CD4-positive, alpha-beta T cell (primary cell): ENCODE data around the gene SYK. TPM values are rescaled to one million over a fixed set of nuclear protein-coding genes. Genes with fewer than 3 reads are reported as not detected.

ENCODE experiments used
- ATAC-seq: fragments of 200-7000 bp; cut with Tn5 transposase; one replicate; pipeline ENCODE4 v1.10.0; 2022; ENCODE audit warnings: mild to moderate bottlenecking; ENCODE audit not compliant: poor library complexity
- CTCF ChIA-PET: fragments of 350-600 bp; sonication (Branson Sonifier 250); formaldehyde crosslinking; loops from one replicate; lab custom pipeline; 2021; ENCODE audit warnings: antibody characterized with exemption, inconsistent platforms; lab: Charles Lee
- POLR2A ChIA-PET: fragments of 350-600 bp; sonication (Branson Sonifier 250); formaldehyde crosslinking; loops from one replicate; lab custom pipeline; 2021; ENCODE audit warnings: antibody characterized with exemption, inconsistent platforms; lab: Charles Lee
- DNase-seq, 14 experiments: peaks; one replicate each; pipeline ENCODE4 v3.0.0-alpha.2; 2013 to 2020; ENCODE audit warnings: mixed read lengths in 2 of 14
- H3K27ac ChIP-seq, 2 donors: one replicate each; pipeline versions ENCODE4 v1.5.1 to v1.7.0; 2013; ENCODE audit warnings: low read length in 2 of 2, low read depth in 1 of 2, mild to moderate bottlenecking in 1 of 2
- H3K27me3 ChIP-seq, 2 experiments: 1 replicate in 1 of 2; 2 replicates in 1 of 2; pipeline versions ENCODE4 v1.6.1 to v1.7.0; 2013; ENCODE audit warnings: low read length in 2 of 2, control low read depth in 1 of 2, mild to moderate bottlenecking in 1 of 2, moderate library complexity in 1 of 2; ENCODE audit not compliant: insufficient read depth in 2 of 2, control insufficient read depth in 1 of 2
- H3K36me3 ChIP-seq: one replicate; pipeline ENCODE4 v1.6.1; 2013; ENCODE audit warnings: low read length, control low read depth; ENCODE audit not compliant: insufficient read depth
- H3K4me1 ChIP-seq: one replicate; pipeline ENCODE4 v1.6.1; 2013; ENCODE audit warnings: low read length, control low read depth; ENCODE audit not compliant: insufficient read depth
- H3K4me3 ChIP-seq: one replicate; pipeline ENCODE4 v1.5.1; 2013; ENCODE audit warnings: mild to moderate bottlenecking, low read length, moderate library complexity
- H3K9me3 ChIP-seq, 2 experiments: 1 replicate in 1 of 2; 2 replicates in 1 of 2; pipeline versions ENCODE4 v1.6.1 to v1.7.0; 2013; ENCODE audit warnings: low read length in 2 of 2, mild to moderate bottlenecking in 2 of 2, control low read depth in 1 of 2, moderate library complexity in 1 of 2; ENCODE audit not compliant: control insufficient read depth in 1 of 2, insufficient read depth in 1 of 2
- H3K27ac Mint-ChIP-seq: one replicate; pipeline ENCODE4 v1.8.0; 2020; ENCODE audit warnings: mixed read lengths
- H3K27me3 Mint-ChIP-seq: one replicate; pipeline ENCODE4 v1.8.0; 2021; ENCODE audit warnings: mixed read lengths
- H3K36me3 Mint-ChIP-seq: one replicate; pipeline ENCODE4 v1.8.0; 2021; ENCODE audit warnings: low read depth, mixed read lengths
- H3K4me1 Mint-ChIP-seq: one replicate; pipeline ENCODE4 v1.8.0; 2021; ENCODE audit warnings: low read depth, mixed read lengths
- H3K4me3 Mint-ChIP-seq: one replicate; pipeline ENCODE4 v1.8.0; 2020; ENCODE audit warnings: mild to moderate bottlenecking, mixed read lengths
- H3K9me3 Mint-ChIP-seq: one replicate; pipeline ENCODE4 v1.8.0; 2020; ENCODE audit warnings: mixed read lengths
- intact Hi-C, 2 experiments: fragments of 100-400 bp; cut with DNase I in 1 of 2; cut with micrococcal nuclease in 1 of 2; formaldehyde crosslinking; loops; one replicate each; pipeline versions ENCODE4 v1.15.1 to v1.9.0; 2023 to 2025; cut with DNase I, micrococcal nuclease
- total RNA-seq, 174 experiments: library from RNA in 2 of 174; stranded (reverse) in 2 of 174; gene quantifications; one replicate each; pipeline ENCODE4 v1.2.3 and lab custom pipeline; 2021 to 2026
- TF ChIP-seq, protein P1 (sequence below): fragments of 200-600 bp; IDR thresholded peaks from one replicate; pipeline ENCODE4 v1.8.0; 2022; ENCODE audit warnings: antibody characterized with exemption, mild to moderate bottlenecking

SYK gene
- total RNA-seq, 2 experiments from 2014 or later, result 1.1 to 1.2 TPM

DNA sequence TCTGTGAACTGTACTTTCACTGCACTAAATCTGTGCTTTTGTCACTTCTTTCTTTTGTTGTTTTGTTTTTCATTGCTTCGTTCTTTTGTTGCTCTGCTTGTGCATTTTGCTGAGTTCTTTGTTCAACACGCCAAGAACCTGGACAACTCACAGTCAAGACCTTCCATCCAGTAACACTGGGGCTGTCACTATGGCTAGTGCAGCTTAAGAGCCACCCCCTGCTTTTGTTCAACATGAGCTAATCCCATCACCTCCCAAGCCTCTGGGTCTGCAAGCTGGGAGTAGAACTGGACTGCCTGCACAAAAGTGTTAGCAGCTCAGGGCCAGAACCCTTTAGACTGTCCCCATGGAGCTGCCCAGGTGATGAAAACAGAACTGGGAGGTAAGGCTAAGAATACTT lies 143.7 kb downstream of the SYK start:
- ChIA-PET CTCF (no interaction called here), POLR2A (no interaction called here)
- no peaks in the 10 kb centered on the region for H3K36me3 Mint-ChIP-seq
- H3K9me3 Mint-ChIP-seq, result no peaks in the 10 kb centered on the region
- no peaks in the 10 kb centered on the region for H3K4me1 ChIP-seq
- H3K4me1 Mint-ChIP-seq, result no peaks in the 10 kb centered on the region
- H3K4me3 Mint-ChIP-seq, result no peak overlapping the region
- H3K4me3 ChIP-seq, result no peak overlapping the region
- TF ChIP-seq, protein P1, sequence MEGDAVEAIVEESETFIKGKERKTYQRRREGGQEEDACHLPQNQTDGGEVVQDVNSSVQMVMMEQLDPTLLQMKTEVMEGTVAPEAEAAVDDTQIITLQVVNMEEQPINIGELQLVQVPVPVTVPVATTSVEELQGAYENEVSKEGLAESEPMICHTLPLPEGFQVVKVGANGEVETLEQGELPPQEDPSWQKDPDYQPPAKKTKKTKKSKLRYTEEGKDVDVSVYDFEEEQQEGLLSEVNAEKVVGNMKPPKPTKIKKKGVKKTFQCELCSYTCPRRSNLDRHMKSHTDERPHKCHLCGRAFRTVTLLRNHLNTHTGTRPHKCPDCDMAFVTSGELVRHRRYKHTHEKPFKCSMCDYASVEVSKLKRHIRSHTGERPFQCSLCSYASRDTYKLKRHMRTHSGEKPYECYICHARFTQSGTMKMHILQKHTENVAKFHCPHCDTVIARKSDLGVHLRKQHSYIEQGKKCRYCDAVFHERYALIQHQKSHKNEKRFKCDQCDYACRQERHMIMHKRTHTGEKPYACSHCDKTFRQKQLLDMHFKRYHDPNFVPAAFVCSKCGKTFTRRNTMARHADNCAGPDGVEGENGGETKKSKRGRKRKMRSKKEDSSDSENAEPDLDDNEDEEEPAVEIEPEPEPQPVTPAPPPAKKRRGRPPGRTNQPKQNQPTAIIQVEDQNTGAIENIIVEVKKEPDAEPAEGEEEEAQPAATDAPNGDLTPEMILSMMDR, result no peak
- peaks cover 38% of the 10 kb centered on the region for H3K27me3 Mint-ChIP-seq
- DNase-seq (no peak), ATAC-seq (no peak)
- H3K27me3 ChIP-seq, result peaks cover 0 to 4% of the 10 kb centered on the region in 2 experiments
- peaks cover 0 to 3% of the 10 kb centered on the region in 2 experiments for H3K9me3 ChIP-seq
- no peak overlapping the region for H3K27ac Mint-ChIP-seq
- no peaks in the 10 kb centered on the region for H3K36me3 ChIP-seq
- intact Hi-C loops, result no loop called here
- no peak overlapping the region for H3K27ac ChIP-seq

DNA sequence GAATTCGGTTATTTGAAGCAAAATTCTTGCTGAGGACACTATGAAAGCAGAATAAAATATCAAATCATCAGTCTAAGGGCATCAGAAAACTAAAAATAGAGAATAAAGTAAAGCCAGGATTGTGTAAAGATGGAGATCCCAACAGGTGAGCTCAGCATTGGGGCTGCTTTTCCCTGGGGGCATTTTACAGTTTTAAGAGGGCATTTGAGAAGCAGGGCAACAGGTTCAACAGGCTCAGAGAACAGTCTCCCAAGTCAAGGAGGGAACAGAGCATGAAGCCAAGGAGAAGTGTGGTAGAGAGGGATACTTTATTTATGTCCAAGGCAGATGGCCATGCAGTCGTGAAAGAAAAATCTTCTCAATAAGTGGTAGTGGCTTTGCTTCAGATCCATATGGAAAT lies 145.4 kb downstream of the SYK start:
- CTCF ChIA-PET, result no interaction called here
- Mint-ChIP-seq H3K27me3 (peaks cover 34% of the 10 kb centered on the region), H3K9me3 (no peaks in the 10 kb centered on the region), H3K36me3 (no peaks in the 10 kb centered on the region), H3K4me1 (no peaks in the 10 kb centered on the region), H3K4me3 (no peak overlapping the region), H3K27ac (no peak overlapping the region)
- ATAC-seq (no peak), DNase-seq (no peak)
- Histone ChIP-seq H3K27ac (no peak overlapping the region), H3K4me1 (no peaks in the 10 kb centered on the region), H3K9me3 (no peaks in the 10 kb centered on the region), H3K4me3 (no peak overlapping the region), H3K36me3 (no peaks in the 10 kb centered on the region), H3K27me3 (peaks cover 0 to 5% of the 10 kb centered on the region in 2 experiments)
- TF ChIP-seq, protein P1, result no peak
- POLR2A ChIA-PET, result no interaction called here
- intact Hi-C loops, result no loop called here

Other genes starting within 250 kb of the SYK start
- not detected for gene DIRAS2, start 159.0 kb upstream of the SYK start, total RNA-seq